Left colon (tissue), 2 donors: Measurements from ENCODE around the gene PIGV. TPM values are rescaled to one million over a fixed set of nuclear protein-coding genes. Genes with fewer than 3 reads are reported as not detected.
"Not testable (repeated sequence)": the region's sequence is repeated elsewhere in the genome, so short reads cannot be mapped to it uniquely, and the experiment has no call there.

ENCODE experiments used
- ATAC-seq: fragments of 200-7000 bp; cut with Tn5 transposase; one replicate; pipeline ENCODE4 v1.9.1; 2020; ENCODE audit warnings: mild to moderate bottlenecking, moderate library complexity
- DNase-seq, 2 donors: peaks; one replicate each; pipeline ENCODE4 v3.0.0-alpha.2; 2020
- intact Hi-C, 2 donors: fragments of 100-400 bp; cut with DNase I in 1 of 2; cut with micrococcal nuclease in 1 of 2; formaldehyde crosslinking; loops; one replicate each; pipeline versions ENCODE4 v1.11.2 to v1.14.0; 2022; cut with DNase I, micrococcal nuclease
- total RNA-seq, 2 donors: library from RNA; stranded (reverse); fragmentation: NEBNext Ultra II Directional; extraction: Animal tissue kit (Norgen Biotek cat#: 25700); gene quantifications; one replicate each; pipeline ENCODE4 v1.2.1, GENCODE V29; 2021
- donor health status: DM: no; HTN: no; CAD: no.
- donor health status: DM: yes; HTN: yes; CAD: no.

Gene PIGV
- total RNA-seq, 2 donors from 2014 or later = 17.1 to 18.6 TPM

GRCh38 chr1:26826261-26827105, 38.7 kb downstream of the PIGV start, which contains the start of gene ZDHHC18:
ZDHHC18 (plus strand) TSS chr1:26826688; CDS start chr1:26826805, 117 bp downstream.
- intact Hi-C loops = no loop called here
- ATAC-seq (peak; percentile 84), DNase-seq (peak; percentile 77 to 81)

- intact Hi-C loops = no loop called here
- ATAC-seq = peak; percentile 1
Measured at GRCh38 chr1:26827106-26827604, 39.4 kb downstream of the PIGV start.

GRCh38 chr1:26827663-26828062, 39.9 kb downstream of the PIGV start:
- intact Hi-C loops = no loop called here
- ATAC-seq (no peak), DNase-seq (no peak)

More at GRCh38 chr1:26827106-26827604, 39.4 kb downstream of the PIGV start:
- DNase-seq = no peak

- ATAC-seq = no peak
- intact Hi-C loops = no loop called here
- DNase-seq = no peak
Measured at GRCh38 chr1:26828411-26828991, 40.8 kb downstream of the PIGV start.

- DNase-seq (no peak), ATAC-seq (no peak)
- intact Hi-C loops = no loop called here
Measured at GRCh38 chr1:26829184-26829911, 41.6 kb downstream of the PIGV start.

- no peak for DNase-seq
- ATAC-seq = no peak
- intact Hi-C loops = no loop called here
Measured at GRCh38 chr1:26831059-26831458, 43.3 kb downstream of the PIGV start.

- no peak for DNase-seq
- no peak for ATAC-seq
- intact Hi-C loops = no loop called here
Measured at GRCh38 chr1:26831546-26832248, 43.9 kb downstream of the PIGV start.

- ATAC-seq (no peak), DNase-seq (no peak)
- intact Hi-C loops = no loop called here
Measured at GRCh38 chr1:26832249-26832960, 44.7 kb downstream of the PIGV start.

GRCh38 chr1:26833432-26834405, 46.0 kb downstream of the PIGV start:
- peak; percentile 52 for ATAC-seq
- intact Hi-C loops = no loop called here
- peak; percentile 66 to 71 for DNase-seq

GRCh38 chr1:26837665-26838064, 49.9 kb downstream of the PIGV start:
- ATAC-seq, intact Hi-C loops, DNase-seq: not testable (repeated sequence)

- DNase-seq (peak; percentile 39 to 60), ATAC-seq (peak; percentile 47)
- intact Hi-C loops = no loop called here
Measured at GRCh38 chr1:26838474-26839338, 51.0 kb downstream of the PIGV start.

GRCh38 chr1:26839339-26839722, 51.6 kb downstream of the PIGV start:
- ATAC-seq (no peak), DNase-seq (no peak)
- intact Hi-C loops = no loop called here

- ATAC-seq = no peak
- no peak for DNase-seq
- intact Hi-C loops = no loop called here
Measured at GRCh38 chr1:26839779-26840178, 52.0 kb downstream of the PIGV start.

- intact Hi-C loops = no loop called here
- ATAC-seq = no peak
Measured at GRCh38 chr1:26844424-26845196, 56.9 kb downstream of the PIGV start.

GRCh38 chr1:26847826-26848225, 60.1 kb downstream of the PIGV start:
- intact Hi-C loops = not testable (repeated sequence)
- DNase-seq = peak in 1 of 2 donors; percentile 51
- ATAC-seq = peak; percentile 52

More at GRCh38 chr1:26844424-26845196, 56.9 kb downstream of the PIGV start:
- no peak for DNase-seq
